H9 (cell line): Measurements from ENCODE around the gene SRSF11. TPM values are rescaled to one million over a fixed set of nuclear protein-coding genes. Genes with fewer than 3 reads are reported as not detected.

Experiments used
- DNase-seq: peaks from one replicate; pipeline ENCODE4 v3.0.0-alpha.2; 2017
- H2AFZ ChIP-seq: one replicate; pipeline ENCODE4 v1.6.1; 2013; ENCODE audit warnings: mild to moderate bottlenecking, low read length, control low read depth, moderate library complexity
- H2AK5ac ChIP-seq: 2 replicates; pipeline ENCODE4 v1.6.1; 2013; ENCODE audit warnings: low read length, control low read depth, mixed read lengths; ENCODE audit not compliant: insufficient read length
- H2BK120ac ChIP-seq: one replicate; pipeline ENCODE4 v1.6.1; 2013; ENCODE audit warnings: low read depth, mild to moderate bottlenecking, low read length, control low read depth, inconsistent platforms; ENCODE audit not compliant: poor library complexity, severe bottlenecking
- H2BK12ac ChIP-seq: 2 replicates; pipeline ENCODE4 v1.6.1; 2013; ENCODE audit warnings: low read length, control low read depth, mixed read lengths, low read depth; ENCODE audit not compliant: insufficient read length
- H2BK15ac ChIP-seq: 2 replicates; pipeline ENCODE4 v1.6.1; 2013; ENCODE audit warnings: low read depth, low read length, control low read depth
- H2BK20ac ChIP-seq: one replicate; pipeline ENCODE4 v1.6.1; 2013; ENCODE audit warnings: low read depth, mild to moderate bottlenecking, low read length, control low read depth, inconsistent platforms; ENCODE audit not compliant: poor library complexity, severe bottlenecking
- H2BK5ac ChIP-seq: 2 replicates; pipeline ENCODE4 v1.6.1; 2013; ENCODE audit warnings: low read length, control low read depth, mixed read lengths; ENCODE audit not compliant: insufficient read length
- H3K14ac ChIP-seq: 2 replicates; pipeline ENCODE4 v1.6.1; 2013; ENCODE audit warnings: low read length, control low read depth; ENCODE audit not compliant: insufficient read depth
- H3K18ac ChIP-seq: 2 replicates; pipeline ENCODE4 v1.6.1; 2013; ENCODE audit warnings: low read depth, mild to moderate bottlenecking, mixed read lengths, low read length, control low read depth; ENCODE audit not compliant: insufficient read length
- H3K23ac ChIP-seq: 2 replicates; pipeline ENCODE4 v1.6.1; 2013; ENCODE audit warnings: low read length, control low read depth, mixed read lengths, low read depth; ENCODE audit not compliant: insufficient read length
- H3K23me2 ChIP-seq: 2 replicates; pipeline ENCODE4 v1.6.1; 2013; ENCODE audit warnings: low read depth, mild to moderate bottlenecking, mixed read lengths, low read length, control low read depth; ENCODE audit not compliant: insufficient read length, poor library complexity, severe bottlenecking
- H3K27ac ChIP-seq: 2 replicates; pipeline ENCODE4 v1.5.1; 2013; ENCODE audit warnings: low read length, control low read depth, mixed read lengths, low read depth; ENCODE audit not compliant: insufficient read length
- H3K27me3 ChIP-seq: 2 replicates; pipeline ENCODE4 v1.6.1; 2013; ENCODE audit warnings: low read length, control low read depth, inconsistent platforms; ENCODE audit not compliant: insufficient read depth
- H3K4ac ChIP-seq: 2 replicates; pipeline ENCODE4 v1.6.1; 2013; ENCODE audit warnings: low read depth, mild to moderate bottlenecking, control low read depth, inconsistent platforms, low read length, moderate library complexity
- H3K4me1 ChIP-seq: 2 replicates; pipeline ENCODE4 v1.6.1; 2013; ENCODE audit warnings: low read length, control low read depth, inconsistent platforms; ENCODE audit not compliant: insufficient read depth
- H3K4me2 ChIP-seq: 2 replicates; pipeline ENCODE4 v1.6.1; 2013; ENCODE audit warnings: low read length, control low read depth, mixed read lengths; ENCODE audit not compliant: insufficient read length, insufficient read depth
- H3K56ac ChIP-seq: 2 replicates; pipeline ENCODE4 v1.6.1; 2013; ENCODE audit warnings: low read depth, mild to moderate bottlenecking, mixed read lengths, low read length, control low read depth; ENCODE audit not compliant: insufficient read length
- H3K79me1 ChIP-seq: 2 replicates; pipeline ENCODE4 v1.6.1; 2013; ENCODE audit warnings: low read depth, mild to moderate bottlenecking, moderate library complexity, low read length, control low read depth, inconsistent platforms; ENCODE audit not compliant: insufficient read depth, poor library complexity, severe bottlenecking
- H3K79me2 ChIP-seq: 2 replicates; pipeline ENCODE4 v1.6.1; 2013; ENCODE audit warnings: low read length, control low read depth, inconsistent platforms; ENCODE audit not compliant: insufficient read depth
- H3K9ac ChIP-seq: 2 replicates; pipeline ENCODE4 v1.6.1; 2013; ENCODE audit warnings: low read length, control low read depth, mixed read lengths; ENCODE audit not compliant: insufficient read length; ENCODE audit errors: extremely low read depth
- H3K9me3 ChIP-seq: one replicate; pipeline ENCODE4 v1.6.1; 2013; ENCODE audit warnings: low read depth, low read length, inconsistent platforms; ENCODE audit not compliant: control insufficient read depth
- H3T11ph ChIP-seq: one replicate; pipeline ENCODE4 v1.6.1; 2013; ENCODE audit warnings: mild to moderate bottlenecking, low read length, control low read depth, inconsistent platforms
- H4K20me1 ChIP-seq: one replicate; pipeline ENCODE4 v1.6.1; 2013; ENCODE audit not compliant: control insufficient read depth, insufficient read length, insufficient read depth
- H4K5ac ChIP-seq: 2 replicates; pipeline ENCODE4 v1.6.1; 2013; ENCODE audit warnings: low read depth, mild to moderate bottlenecking, mixed read lengths, low read length, control low read depth; ENCODE audit not compliant: insufficient read length
- H4K8ac ChIP-seq: replicated peaks from 2 replicates; pipeline ENCODE4 v1.6.1; 2013; ENCODE audit warnings: low read length, control low read depth, mixed read lengths, low read depth; ENCODE audit not compliant: insufficient read length
- H4K91ac ChIP-seq: 2 replicates; pipeline ENCODE4 v1.6.1; 2013; ENCODE audit warnings: low read depth, mild to moderate bottlenecking, moderate library complexity, mixed read lengths, low read length, control low read depth; ENCODE audit not compliant: insufficient read length
- H3K27ac Mint-ChIP-seq, 3 experiments: 2 replicates in 2 of 3; 3 replicates in 1 of 3; pipeline ENCODE4 v1.8.0; 2020 to 2021; ENCODE audit warnings: mixed read lengths in 3 of 3, mild to moderate bottlenecking in 1 of 3, moderate library complexity in 1 of 3
- H3K27me3 Mint-ChIP-seq: 2 replicates; pipeline ENCODE4 v1.8.0; 2021; ENCODE audit warnings: low read depth, mild to moderate bottlenecking, moderate library complexity, mixed read lengths
- H3K36me3 Mint-ChIP-seq, 3 experiments: 2 replicates in 2 of 3; 3 replicates in 1 of 3; pipeline ENCODE4 v1.8.0; 2020 to 2021; ENCODE audit warnings: low read depth in 3 of 3, mixed read lengths in 3 of 3; ENCODE audit not compliant: insufficient read depth in 1 of 3
- H3K4me1 Mint-ChIP-seq, 2 experiments: 2 replicates each; pipeline ENCODE4 v1.8.0; 2020; ENCODE audit warnings: mixed read lengths in 2 of 2
- H3K4me3 Mint-ChIP-seq, 2 experiments: 2 replicates in 1 of 2; 3 replicates in 1 of 2; pipeline ENCODE4 v1.8.0; 2020 to 2021; ENCODE audit warnings: mild to moderate bottlenecking in 2 of 2, mixed read lengths in 2 of 2, moderate library complexity in 1 of 2
- H3K9me3 Mint-ChIP-seq, 2 experiments: 2 replicates in 1 of 2; 3 replicates in 1 of 2; pipeline ENCODE4 v1.8.0; 2020; ENCODE audit warnings: mild to moderate bottlenecking in 2 of 2, mixed read lengths in 2 of 2, moderate library complexity in 1 of 2
- CTCF ChIP-seq: fragments of 200-600 bp; sonication (generic); conservative IDR thresholded peaks from 3 replicates; pipeline ENCODE4 v1.8.0; 2021; ENCODE audit warnings: antibody characterized with exemption, mild to moderate bottlenecking
- total RNA-seq: library from RNA; stranded (reverse); gene quantifications from 2 replicates; pipeline ENCODE4 v1.2.1, GENCODE V29; 2021

Gene SRSF11
- total RNA-seq, 1 experiment from 2014 or later: 214 TPM

DNA sequence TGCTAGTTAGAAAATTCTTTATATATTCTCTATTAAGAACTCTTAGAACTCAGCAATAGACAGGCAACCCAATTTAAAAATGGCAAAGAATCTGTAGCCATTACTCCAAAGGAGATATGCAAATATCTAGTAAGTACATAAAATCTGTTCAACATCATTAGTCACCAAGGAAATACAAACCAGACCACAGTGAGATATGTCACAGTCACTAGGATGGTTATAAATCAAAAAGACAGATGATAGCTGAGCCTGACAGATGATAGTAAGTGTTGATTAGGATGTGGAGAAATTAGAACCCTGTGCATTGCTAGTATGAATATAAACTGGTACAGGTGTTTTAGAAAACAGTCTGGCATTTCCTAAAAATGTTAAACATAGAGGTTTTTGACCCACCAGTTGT, 26.6 kb downstream of the SRSF11 start:
- no peak overlapping the region for H2BK5ac ChIP-seq
- no peak overlapping the region for H3T11ph ChIP-seq
- peaks cover 52 to 91% (median 85%) of the 10 kb centered on the region in 3 experiments; a peak in 6 of 7 replicates for H3K36me3 Mint-ChIP-seq
- H2AK5ac ChIP-seq: no peak overlapping the region
- no peak overlapping the region for H2BK20ac ChIP-seq
- H2AFZ ChIP-seq: no peak overlapping the region
- H4K5ac ChIP-seq: no peak overlapping the region
- no peak overlapping the region for H2BK120ac ChIP-seq
- no peaks in the 10 kb centered on the region for H3K27me3 ChIP-seq
- no peak overlapping the region for H3K14ac ChIP-seq
- no peak overlapping the region for H3K56ac ChIP-seq
- H3K23me2 ChIP-seq: no peaks in the 10 kb centered on the region
- H2BK12ac ChIP-seq: no peak overlapping the region
- no peak overlapping the region for H4K8ac ChIP-seq
- no peak overlapping the region for H3K4ac ChIP-seq
- no peaks in the 10 kb centered on the region for H3K79me1 ChIP-seq
- no peak overlapping the region for H2BK15ac ChIP-seq
- no peak for DNase-seq
- no peaks in the 10 kb centered on the region for H3K79me2 ChIP-seq
- H3K27me3 Mint-ChIP-seq: no peaks in the 10 kb centered on the region
- no peak overlapping the region for H4K91ac ChIP-seq
- H3K27ac ChIP-seq: no peak overlapping the region
- H3K27ac Mint-ChIP-seq: no peak overlapping the region
- no peak overlapping the region for H3K4me3 Mint-ChIP-seq
- H3K4me1 Mint-ChIP-seq: no peaks in the 10 kb centered on the region
- H3K4me2 ChIP-seq: no peak overlapping the region
- H3K9ac ChIP-seq: no peak overlapping the region
- no peaks in the 10 kb centered on the region for H4K20me1 ChIP-seq
- H3K23ac ChIP-seq: no peak overlapping the region
- H3K9me3 Mint-ChIP-seq: no peaks in the 10 kb centered on the region
- H3K18ac ChIP-seq: no peak overlapping the region
- no peak for TF ChIP-seq CTCF
- H3K4me1 ChIP-seq: no peaks in the 10 kb centered on the region
- H3K9me3 ChIP-seq: no peaks in the 10 kb centered on the region
